GM23248 (cell line): Measurements from ENCODE around the gene RARA. TPM values are rescaled to one million over a fixed set of nuclear protein-coding genes. Genes with fewer than 3 reads are reported as not detected.

Experiments used
- DNase-seq: peaks from one replicate; pipeline ENCODE4 v3.0.0-alpha.2; 2015
- H2AFZ ChIP-seq: fragments of 200-600 bp; sonication (generic); 2 replicates; pipeline ENCODE4 v1.6.1; 2016; ENCODE audit warnings: antibody characterized with exemption
- H3F3A ChIP-seq: fragments of 200-600 bp; sonication (generic); 2 replicates; pipeline ENCODE4 v1.6.1; 2016; ENCODE audit warnings: mild to moderate bottlenecking, antibody characterized with exemption, mixed run types; ENCODE audit not compliant: insufficient read depth
- H3K27ac ChIP-seq: fragments of 200-600 bp; sonication (generic); 2 replicates; pipeline ENCODE4 v1.5.1; 2016; ENCODE audit warnings: mild to moderate bottlenecking
- H3K27me3 ChIP-seq: fragments of 200-600 bp; sonication (generic); replicated peaks from 2 replicates; pipeline ENCODE4 v1.6.1; 2016; ENCODE audit warnings: mild to moderate bottlenecking; ENCODE audit not compliant: insufficient read depth
- H3K36me3 ChIP-seq: fragments of 200-600 bp; sonication (generic); 2 replicates; pipeline ENCODE4 v1.6.1; 2016; ENCODE audit warnings: low read depth, mild to moderate bottlenecking
- H3K4me1 ChIP-seq: fragments of 200-600 bp; sonication (generic); 2 replicates; pipeline ENCODE4 v1.6.1; 2016; ENCODE audit warnings: mild to moderate bottlenecking; ENCODE audit not compliant: insufficient read depth
- H3K4me2 ChIP-seq: fragments of 200-600 bp; sonication (generic); one replicate; pipeline ENCODE4 v1.6.1; 2016; ENCODE audit warnings: mild to moderate bottlenecking; ENCODE audit not compliant: unreplicated experiment
- H3K4me3 ChIP-seq: fragments of 200-600 bp; sonication (generic); 2 replicates; pipeline ENCODE4 v1.5.1; 2016; ENCODE audit warnings: mild to moderate bottlenecking
- H3K79me2 ChIP-seq: fragments of 200-600 bp; sonication (generic); 2 replicates; pipeline ENCODE4 v1.6.1; 2016; ENCODE audit warnings: mild to moderate bottlenecking; ENCODE audit not compliant: insufficient read depth
- H3K9ac ChIP-seq: fragments of 200-600 bp; sonication (generic); 2 replicates; pipeline ENCODE4 v1.6.1; 2016; ENCODE audit warnings: mild to moderate bottlenecking
- H3K9me2 ChIP-seq: fragments of 200-600 bp; sonication (generic); 2 replicates; pipeline ENCODE4 v1.6.1; 2016; ENCODE audit warnings: mixed run types, mild to moderate bottlenecking, moderate library complexity; ENCODE audit not compliant: insufficient read depth
- H3K9me3 ChIP-seq: fragments of 200-600 bp; sonication (generic); one replicate; pipeline ENCODE4 v1.6.1; 2017; ENCODE audit warnings: low read depth
- H4K20me1 ChIP-seq: fragments of 200-600 bp; sonication (generic); 2 replicates; pipeline ENCODE4 v1.6.0; 2016; ENCODE audit not compliant: insufficient read depth
- EZH2 ChIP-seq: fragments of 200-600 bp; sonication (generic); IDR thresholded peaks from 2 replicates; pipeline ENCODE4 v1.6.1; 2018; ENCODE audit warnings: antibody characterized with exemption, mild to moderate bottlenecking; ENCODE audit not compliant: insufficient read depth, poor library complexity, severe bottlenecking
- EZH2phosphoT487 ChIP-seq: fragments of 200-600 bp; sonication (generic); IDR thresholded peaks from 2 replicates; pipeline ENCODE4 v1.6.1; 2018; ENCODE audit warnings: antibody characterized with exemption, moderate library complexity, mild to moderate bottlenecking, low read depth; ENCODE audit not compliant: insufficient read depth
- WGBS, 2 experiments: methylation state at CpG; one replicate each; pipeline ENCODE4 v1.1.6; 2015 to 2017; ENCODE audit warnings: low lambda C conversion rate in 2 of 2, low coverage in 1 of 2; ENCODE audit errors: missing lambda C conversion rate in 2 of 2; 5-methylcytosine and 5-hydroxymethylcytosine counted together
- in situ Hi-C: fragments of 300-500 bp; cut with MboI; formaldehyde crosslinking; loops from 2 replicates; pipeline ENCODE4 v1.15.0; 2020
- polyA plus RNA-seq: library from polyadenylated mRNA; unstranded; fragments of >200 nt; fragmentation: Nextera tagmentation; extraction: Ambion mirVana; gene quantifications from 2 replicates; pipeline ENCODE4 v1.2.1, GENCODE V29; 2016
- total RNA-seq: library from RNA; depleted of rRNA; stranded (reverse); fragments of >200 nt; shearing (Covaris generic); gene quantifications from 2 replicates; pipeline ENCODE4 v1.2.3, GENCODE V29; 2014

RARA gene
- total and polyA plus RNA-seq, 2 experiments from 2014 or later, result 23.7 to 38.9 TPM

GRCh38 chr17:40322358-40323315, 13.7 kb downstream of the RARA start:
- no peak for TF ChIP-seq EZH2phosphoT487
- no peak for TF ChIP-seq EZH2
- Histone ChIP-seq H3K4me2 (peak overlapping the region; percentile 70), H3K9me2 (no peaks in the 10 kb centered on the region), H3K4me1 (peaks cover 72% of the 10 kb centered on the region), H3K9me3 (no peaks in the 10 kb centered on the region), H4K20me1 (no peaks in the 10 kb centered on the region), H3K36me3 (no peaks in the 10 kb centered on the region), H3K79me2 (peaks cover 96% of the 10 kb centered on the region), H3K9ac (peak overlapping the region; percentile 96), H3K4me3 (peak overlapping the region; percentile 83), H3F3A (no peaks in the 10 kb centered on the region; the same call in 1 of the 2 replicates), H2AFZ (peak overlapping the region; percentile 50), H3K27me3 (no peaks in the 10 kb centered on the region), H3K27ac (peak overlapping the region; percentile 95)
- peak; percentile 89 for DNase-seq
- in situ Hi-C loops, result no loop called here
- WGBS, 2 experiments, result 3 to 7% methylated on average over 17 to 18 of the region's 19 CpGs

GRCh38 chr17:40323391-40324381, 14.7 kb downstream of the RARA start:
- Histone ChIP-seq H3K4me2 (peak overlapping the region; percentile 70), H3K27me3 (no peaks in the 10 kb centered on the region), H3K9me3 (no peaks in the 10 kb centered on the region), H2AFZ (no peak overlapping the region), H3K27ac (peak overlapping the region; percentile 95), H3K36me3 (no peaks in the 10 kb centered on the region), H4K20me1 (no peaks in the 10 kb centered on the region; the same call in 1 of the 2 replicates), H3K79me2 (peaks cover 100% of the 10 kb centered on the region), H3K9ac (peak overlapping the region; percentile 96), H3F3A (peaks cover 8% of the 10 kb centered on the region), H3K4me3 (peak overlapping the region; percentile 83), H3K9me2 (no peaks in the 10 kb centered on the region), H3K4me1 (peaks cover 82% of the 10 kb centered on the region)
- peak; percentile 73 for DNase-seq
- in situ Hi-C loops, result no loop called here
- TF ChIP-seq EZH2 (no peak), EZH2phosphoT487 (no peak)
- WGBS, 2 experiments, result 25 to 27% methylated on average over 8 to 10 of the region's 10 CpGs

GRCh38 chr17:40325156-40326013, 16.4 kb downstream of the RARA start:
- no peak overlapping the region for H3K27ac ChIP-seq
- whole genome bisulfite sequencing, 2 experiments, result 82 to 84% methylated on average over 13 of the region's 13 CpGs

More at GRCh38 chr17:40325156-40326013, 16.4 kb downstream of the RARA start:
- H4K20me1 ChIP-seq, result no peaks in the 10 kb centered on the region; the same call in 1 of the 2 replicates
- peaks cover 14% of the 10 kb centered on the region for H3F3A ChIP-seq
- DNase-seq, result no peak
- no peak overlapping the region for H3K9ac ChIP-seq
- H3K9me2 ChIP-seq, result no peaks in the 10 kb centered on the region
- no peak for TF ChIP-seq EZH2
- TF ChIP-seq EZH2phosphoT487, result no peak
- no peaks in the 10 kb centered on the region for H3K27me3 ChIP-seq
- H3K36me3 ChIP-seq, result no peaks in the 10 kb centered on the region
- H3K79me2 ChIP-seq, result peaks cover 100% of the 10 kb centered on the region
- no peaks in the 10 kb centered on the region for H3K9me3 ChIP-seq
- H3K4me2 ChIP-seq, result no peak overlapping the region
- H3K4me1 ChIP-seq, result peaks cover 80% of the 10 kb centered on the region
- H2AFZ ChIP-seq, result no peak overlapping the region
- no peak overlapping the region for H3K4me3 ChIP-seq
- in situ Hi-C loops, result no loop called here
